ENCODE data around the gene TMEM18. TPM values are rescaled to one million over a fixed set of nuclear protein-coding genes. Genes with fewer than 3 reads are reported as not detected.

The TMEM18 gene
- polyA plus RNA-seq, 1 of the 3 experiments (the other 2 are of a cell fraction) = 29.3 TPM

- POLR2A ChIA-PET = no interaction called here
- Histone ChIP-seq H3K9me2 (no peaks in the 10 kb centered on the region), H3K9ac (no peak overlapping the region), H2AFZ (ENCODE audit: low read depth) (no peak overlapping the region), H4K20me1 (ENCODE audit: insufficient read depth) (no peaks in the 10 kb centered on the region), H3F3A (replicated peaks; ENCODE audit: insufficient read depth) (no peaks in the 10 kb centered on the region), H3K9me3 (no peaks in the 10 kb centered on the region), H3K36me3 (replicated peaks in 1 of 2; ENCODE audit: control insufficient read depth in 1 of 2, insufficient read depth in 2 of 2, low read length in 1 of 2) (no peaks in the 10 kb centered on the region), H3K4me1 (ENCODE audit: control insufficient read depth in 1 of 2, insufficient read depth in 2 of 2, low read depth in 1 of 2, low read length in 1 of 2) (no peaks in the 10 kb centered on the region; a peak in 1 of 4 replicates), H3K27me3 (ENCODE audit: insufficient read depth) (no peaks in the 10 kb centered on the region), H3K4me3 (ENCODE audit: low read depth in 2 of 2, low read length in 1 of 2) (no peak overlapping the region; a peak in 1 of 4 replicates), H3K79me2 (ENCODE audit: insufficient read depth) (no peaks in the 10 kb centered on the region), H3K4me2 (no peak overlapping the region), H3K27ac (ENCODE audit: low read depth in 2 of 2, low read length in 1 of 2) (no peak overlapping the region)
- TF ChIP-seq, protein P1, sequence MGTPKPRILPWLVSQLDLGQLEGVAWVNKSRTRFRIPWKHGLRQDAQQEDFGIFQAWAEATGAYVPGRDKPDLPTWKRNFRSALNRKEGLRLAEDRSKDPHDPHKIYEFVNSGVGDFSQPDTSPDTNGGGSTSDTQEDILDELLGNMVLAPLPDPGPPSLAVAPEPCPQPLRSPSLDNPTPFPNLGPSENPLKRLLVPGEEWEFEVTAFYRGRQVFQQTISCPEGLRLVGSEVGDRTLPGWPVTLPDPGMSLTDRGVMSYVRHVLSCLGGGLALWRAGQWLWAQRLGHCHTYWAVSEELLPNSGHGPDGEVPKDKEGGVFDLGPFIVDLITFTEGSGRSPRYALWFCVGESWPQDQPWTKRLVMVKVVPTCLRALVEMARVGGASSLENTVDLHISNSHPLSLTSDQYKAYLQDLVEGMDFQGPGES (IDR thresholded peaks at IDR 0.05; ENCODE audit: low read depth, low read length) = no peak
- TF ChIP-seq FOXJ3 (CRISPR knock-in tag; IDR thresholded peaks at IDR 0.05) = no peak
- no peak for TF ChIP-seq FOSL2 (IDR thresholded peaks at IDR 0.05; ENCODE audit: borderline replicate concordance, low read depth)
- TF ChIP-seq, protein P2, sequence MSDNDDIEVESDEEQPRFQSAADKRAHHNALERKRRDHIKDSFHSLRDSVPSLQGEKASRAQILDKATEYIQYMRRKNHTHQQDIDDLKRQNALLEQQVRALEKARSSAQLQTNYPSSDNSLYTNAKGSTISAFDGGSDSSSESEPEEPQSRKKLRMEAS (IDR thresholded peaks at IDR 0.05; ENCODE audit: low read depth) = no peak
- no peak for TF ChIP-seq ELF1 (IDR thresholded peaks at IDR 0.05)
- 47% methylated on average over 8 of the region's 14 CpGs for WGBS (ENCODE audit: low lambda C conversion rate)
- CTCF ChIA-PET = interaction anchor here (1.9 to 3.2 kb wide), 3 partner anchors 11 to 15 kb away, joined by 6 to 11 read pairs (median 9); no protein-coding TSS in a partner anchor
- no peak for DNase-seq
Measured at GRCh38 chr2:651951-652373, 25.2 kb downstream of the TMEM18 start.

DNA sequence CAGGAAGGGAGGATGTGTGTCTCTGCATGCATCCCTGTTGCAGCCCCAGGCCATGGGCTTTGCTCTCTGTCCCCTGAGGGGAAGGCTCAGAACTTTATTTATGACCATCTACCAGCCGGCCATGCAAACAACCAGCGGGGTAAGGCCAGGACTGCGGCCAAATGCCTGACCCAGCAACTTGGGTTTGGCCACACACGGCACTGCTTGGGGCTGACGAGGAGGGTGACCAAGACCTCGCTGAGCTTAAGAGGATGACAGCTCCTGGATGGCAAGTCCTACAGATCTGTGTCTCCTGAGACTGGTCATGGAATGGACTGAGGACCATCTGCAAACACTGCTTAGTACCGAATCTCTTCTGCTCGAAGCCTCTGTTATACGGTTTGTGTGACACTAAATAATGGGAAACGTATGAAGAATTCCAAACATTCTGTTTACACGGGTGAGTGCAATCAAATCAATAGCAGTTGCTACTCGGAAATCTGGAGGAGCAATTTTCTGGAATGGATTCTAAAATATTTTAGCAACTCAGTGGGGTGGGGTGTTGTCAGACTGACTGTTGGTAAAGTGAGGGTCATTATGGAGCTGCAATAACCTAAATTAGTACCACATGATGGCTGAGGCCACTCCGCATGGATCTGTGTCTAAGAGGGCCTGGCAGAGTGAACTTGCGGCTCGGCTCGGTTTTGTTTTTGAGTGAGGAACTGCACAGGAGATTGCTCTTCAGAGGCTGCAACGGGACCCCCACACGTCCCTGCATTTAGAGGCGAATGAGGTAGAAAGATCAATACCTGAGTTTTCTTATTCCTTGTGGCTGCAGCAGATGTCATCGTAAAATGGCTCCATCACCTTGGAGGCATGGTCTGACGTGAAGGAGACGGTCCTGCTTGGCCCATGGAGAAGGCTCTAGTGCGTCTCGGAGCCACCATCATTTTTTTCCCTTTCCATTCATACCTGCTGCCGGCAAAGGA, 26.6 kb downstream of the TMEM18 start:
- Histone ChIP-seq H3K9ac (no peak overlapping the region), H3K4me1 (ENCODE audit: control insufficient read depth in 1 of 2, insufficient read depth in 2 of 2, low read depth in 1 of 2, low read length in 1 of 2) (no peaks in the 10 kb centered on the region; a peak in 1 of 4 replicates), H2AFZ (ENCODE audit: low read depth) (no peak overlapping the region), H3K36me3 (replicated peaks in 1 of 2; ENCODE audit: control insufficient read depth in 1 of 2, insufficient read depth in 2 of 2, low read length in 1 of 2) (no peaks in the 10 kb centered on the region), H3K9me2 (no peaks in the 10 kb centered on the region), H3K9me3 (no peaks in the 10 kb centered on the region), H3K4me3 (ENCODE audit: low read depth in 2 of 2, low read length in 1 of 2) (no peak overlapping the region), H3K27me3 (ENCODE audit: insufficient read depth) (no peaks in the 10 kb centered on the region), H3K27ac (ENCODE audit: low read depth in 2 of 2, low read length in 1 of 2) (no peak overlapping the region), H4K20me1 (ENCODE audit: insufficient read depth) (no peaks in the 10 kb centered on the region), H3F3A (replicated peaks; ENCODE audit: insufficient read depth) (no peaks in the 10 kb centered on the region), H3K79me2 (ENCODE audit: insufficient read depth) (no peaks in the 10 kb centered on the region), H3K4me2 (no peak overlapping the region)
- TF ChIP-seq, protein P1 (IDR thresholded peaks at IDR 0.05; ENCODE audit: low read depth, low read length) = no peak
- TF ChIP-seq MEF2A (IDR thresholded peaks at IDR 0.05; ENCODE audit: borderline replicate concordance, low read depth) (no peak), FOXJ3 (CRISPR knock-in tag; IDR thresholded peaks at IDR 0.05) (no peak), NRF1 (IDR thresholded peaks at IDR 0.05; ENCODE audit: low read depth, low read length) (no peak), TAF1 (IDR thresholded peaks at IDR 0.05; ENCODE audit: borderline replicate concordance, low read depth, low read length) (no peak), RXRA (IDR thresholded peaks at IDR 0.05; ENCODE audit: borderline replicate concordance, low read depth) (no peak), POLR2AphosphoS5 (IDR thresholded peaks at IDR 0.05; ENCODE audit: low read depth, low read length) (no peak), CTCF (IDR thresholded peaks at IDR 0.05) (no peak), EP300 (IDR thresholded peaks at IDR 0.05; ENCODE audit: borderline replicate concordance in 1 of 2, low read depth in 1 of 2, low read length in 1 of 2) (no peak)
- TF ChIP-seq, protein P3, sequence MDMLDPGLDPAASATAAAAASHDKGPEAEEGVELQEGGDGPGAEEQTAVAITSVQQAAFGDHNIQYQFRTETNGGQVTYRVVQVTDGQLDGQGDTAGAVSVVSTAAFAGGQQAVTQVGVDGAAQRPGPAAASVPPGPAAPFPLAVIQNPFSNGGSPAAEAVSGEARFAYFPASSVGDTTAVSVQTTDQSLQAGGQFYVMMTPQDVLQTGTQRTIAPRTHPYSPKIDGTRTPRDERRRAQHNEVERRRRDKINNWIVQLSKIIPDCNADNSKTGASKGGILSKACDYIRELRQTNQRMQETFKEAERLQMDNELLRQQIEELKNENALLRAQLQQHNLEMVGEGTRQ (IDR thresholded peaks at IDR 0.05; ENCODE audit: borderline replicate concordance, low read depth, low read length) = no peak
- TF ChIP-seq, protein P2 (IDR thresholded peaks at IDR 0.05; ENCODE audit: low read depth) = no peak
- DNase-seq = no peak
- POLR2A ChIA-PET = no interaction called here
- WGBS (ENCODE audit: low lambda C conversion rate) = 51% methylated on average over 25 of the region's 25 CpGs
- CTCF ChIA-PET = interaction anchor here (1.0 to 2.0 kb wide), 6 partner anchors 12 to 122 kb away, joined by 4 to 8 read pairs (median 4); no protein-coding TSS in a partner anchor

Measured in SK-N-SH (cell line).